K562 (cell line): Measurements from ENCODE around the gene MOB3B. TPM values are rescaled to one million over a fixed set of nuclear protein-coding genes. Genes with fewer than 3 reads are reported as not detected.

Experiments
- ATAC-seq: fragments of 200-7000 bp; cut with Tn5 transposase; 3 replicates; pipeline ENCODE4 v1.9.1; 2020; ENCODE audit warnings: moderate library complexity
- BruUV-seq: library from RNA; stranded (reverse); fragments of 400-500 nt; replicated peaks from 2 replicates; lab custom pipeline; 2021; lab: Mats Ljungman, UMichigan
- CTCF ChIA-PET: fragments of 300-600 bp; formaldehyde crosslinking; extraction: SDS; loops from one replicate; lab custom pipeline; 2021; ENCODE audit warnings: low intra/inter-chr PET ratio; lab: Yijun Ruan, JAX
- POLR2A ChIA-PET: fragments of 300-600, 350-650 bp; sonication (Branson Sonifier 250); formaldehyde crosslinking; extraction: SDS; loops from one replicate; lab custom pipeline; 2021; ENCODE audit warnings: antibody characterized with exemption, inconsistent platforms; lab: Yijun Ruan, JAX
- DNase-seq, 4 experiments: peaks; one replicate each; pipeline versions ENCODE4 v3.0.0 to v3.0.0-alpha.2; 2011 to 2018; ENCODE audit warnings: low spot score in 3 of 4, mixed read lengths in 3 of 4; ENCODE audit errors: extremely low read depth in 1 of 4
- FAIRE-seq: peaks from 2 replicates; lab custom pipeline; 2011; peaks lifted over from hg19 to GRCh38; lab: Jason Lieb, UNC
- H2AFZ ChIP-seq: 2 replicates; pipeline ENCODE4 v1.6.0; 2011; ENCODE audit warnings: low read depth, low read length, control low read depth, inconsistent platforms
- H3K27ac ChIP-seq: fragments of 200-600 bp; 3 replicates; pipeline ENCODE4 v1.8.0; 2011; ENCODE audit warnings: low read depth, mild to moderate bottlenecking, control low read depth, inconsistent platforms, low read length, moderate library complexity, mixed read lengths; ENCODE audit errors: extremely low read depth
- H3K27me3 ChIP-seq, 2 experiments: fragments of 300-600 bp in 1 of 2; 2 replicates in 1 of 2; 3 replicates in 1 of 2; pipeline versions ENCODE4 v1.6.0 to v1.8.0; 2011; ENCODE audit warnings: inconsistent platforms in 2 of 2, low read length in 2 of 2, mild to moderate bottlenecking in 1 of 2, mixed read lengths in 1 of 2, moderate library complexity in 1 of 2; ENCODE audit not compliant: control insufficient read depth in 2 of 2, insufficient read depth in 2 of 2
- H3K36me3 ChIP-seq: fragments of 300-600 bp; 3 replicates; pipeline ENCODE4 v1.8.0; 2011; ENCODE audit warnings: mild to moderate bottlenecking, low read length, inconsistent platforms; ENCODE audit not compliant: control insufficient read depth, insufficient read depth
- H3K4me1 ChIP-seq, 2 experiments: fragments of 200-600 bp in 1 of 2; replicated peaks in 1 of 2; 2 replicates in 1 of 2; 3 replicates in 1 of 2; pipeline versions ENCODE4 v1.5.1 to v1.8.0; 2011; ENCODE audit warnings: inconsistent platforms in 2 of 2, low read length in 2 of 2, mild to moderate bottlenecking in 1 of 2, mixed read lengths in 1 of 2, moderate library complexity in 1 of 2; ENCODE audit not compliant: control insufficient read depth in 2 of 2, insufficient read depth in 2 of 2
- H3K4me2 ChIP-seq: 2 replicates; pipeline ENCODE4 v1.6.1; 2011; ENCODE audit warnings: low read length, control low read depth, inconsistent platforms, mixed read lengths; ENCODE audit not compliant: insufficient read depth
- H3K4me3 ChIP-seq: fragments of 200-600 bp; sonication (generic), shearing (Covaris generic); 2 replicates; pipeline ENCODE4 v1.5.1; 2016; ENCODE audit warnings: control low read depth, inconsistent platforms
- H3K79me2 ChIP-seq: fragments of 200-600 bp; 3 replicates; pipeline ENCODE4 v1.8.0; 2011; ENCODE audit warnings: low read length, inconsistent platforms; ENCODE audit not compliant: control insufficient read depth, insufficient read depth
- H3K9ac ChIP-seq, 2 experiments: 2 replicates each; pipeline versions ENCODE4 v1.6.0 to v1.6.1; 2011; ENCODE audit warnings: low read depth in 2 of 2, low read length in 2 of 2, control low read depth in 1 of 2, inconsistent platforms in 1 of 2, mild to moderate bottlenecking in 1 of 2, mixed read lengths in 1 of 2; ENCODE audit not compliant: insufficient read depth in 1 of 2
- H3K9me1 ChIP-seq: one replicate; pipeline ENCODE4 v1.6.0; 2011; ENCODE audit warnings: inconsistent platforms, mild to moderate bottlenecking, low read length, moderate library complexity; ENCODE audit not compliant: control insufficient read depth, insufficient read depth
- H3K9me3 ChIP-seq: replicated peaks from 2 replicates; pipeline ENCODE4 v1.5.1; 2011; ENCODE audit warnings: low read depth, low read length, inconsistent platforms; ENCODE audit not compliant: control insufficient read depth, insufficient read depth
- H4K20me1 ChIP-seq: replicated peaks from 2 replicates; pipeline ENCODE4 v1.6.1; 2011; ENCODE audit warnings: low read length, inconsistent platforms, mixed read lengths; ENCODE audit not compliant: control insufficient read depth, insufficient read depth
- ARID1B ChIP-seq: fragments of 450-650 bp; IDR thresholded peaks from 2 replicates; pipeline ENCODE4 v1.6.1; 2016; ENCODE audit warnings: antibody characterized with exemption, mild to moderate bottlenecking, inconsistent platforms
- GATAD2A ChIP-seq: fragments of 450-650 bp; IDR thresholded peaks from 2 replicates; pipeline ENCODE4 v1.6.1; 2017
- HINFP ChIP-seq: fragments of 450-650 bp; conservative IDR thresholded peaks from 2 replicates; pipeline ENCODE4 v1.6.1; 2016; ENCODE audit warnings: missing genetic modification characterization, low read depth, mild to moderate bottlenecking, control low read depth, missing compliant biosample characterization
- JUN ChIP-seq, 2 experiments: sonication (generic) in 1 of 2; formaldehyde crosslinking in 1 of 2; IDR thresholded peaks; 2 replicates each; pipeline versions ENCODE4 v1.6.1 to v1.8.0; 2012 to 2022; ENCODE audit warnings: borderline replicate concordance in 2 of 2, mild to moderate bottlenecking in 2 of 2, improper control_type of control experiment in 1 of 2, low read depth in 1 of 2, low read length in 1 of 2, missing genetic modification reagents in 1 of 2
- MAZ ChIP-seq, 2 experiments: fragments of 450-650 bp in 1 of 2; sonication (generic) in 1 of 2; formaldehyde crosslinking; IDR thresholded peaks in 1 of 2; conservative IDR thresholded peaks in 1 of 2; 2 replicates each; pipeline versions ENCODE4 v1.4.0 to v1.5.0; 2020; ENCODE audit warnings: mild to moderate bottlenecking in 1 of 2, missing genetic modification reagents in 1 of 2
- MTA3 ChIP-seq: fragments of 450-650 bp; formaldehyde crosslinking; IDR thresholded peaks from 2 replicates; pipeline ENCODE4 v1.6.1; 2017; ENCODE audit warnings: mild to moderate bottlenecking, borderline replicate concordance
- NFE2 ChIP-seq: IDR thresholded peaks from 2 replicates; pipeline ENCODE4 v1.6.1; 2014; ENCODE audit warnings: antibody characterized with exemption, low read depth
- POLR3G ChIP-seq: IDR thresholded peaks from 2 replicates; pipeline ENCODE4 v1.6.1; 2011; ENCODE audit not compliant: insufficient read length, insufficient replicate concordance; ENCODE audit errors: extremely low read depth
- PTBP1 ChIP-seq: fragments of 200-400 bp; formaldehyde crosslinking; IDR thresholded peaks from 2 replicates; pipeline ENCODE4 v1.6.1; 2017; ENCODE audit warnings: low read depth, low read length
- SIRT6 ChIP-seq: IDR thresholded peaks from one replicate; pipeline ENCODE4 v1.6.1; 2012; ENCODE audit warnings: low read depth, mild to moderate bottlenecking, control low read depth, inconsistent platforms, low read length, moderate library complexity
- SMARCA4 ChIP-seq: fragments of 450-650 bp; IDR thresholded peaks from 2 replicates; pipeline ENCODE4 v1.6.1; 2016
- TBP ChIP-seq: optimal IDR thresholded peaks from 2 replicates; pipeline ENCODE3; 2011; ENCODE audit warnings: low read depth, low read length, improper control_type of control experiment
- TCF3 ChIP-seq: sonication (generic); formaldehyde crosslinking; IDR thresholded peaks from 2 replicates; pipeline ENCODE4 v1.4.0; 2020; ENCODE audit warnings: mild to moderate bottlenecking, missing genetic modification reagents
- THAP7 ChIP-seq: fragments of 250-450 bp; sonication (Bioruptor Pico); IDR thresholded peaks from 2 replicates; pipeline ENCODE4 v1.5.0; 2021
- TSHZ1 ChIP-seq: fragments of 250-450 bp; sonication (Bioruptor Pico); IDR thresholded peaks from 2 replicates; pipeline ENCODE4 v1.4.0; 2020; ENCODE audit warnings: mild to moderate bottlenecking, moderate library complexity
- ZBTB7A ChIP-seq: IDR thresholded peaks from 2 replicates; pipeline ENCODE4 v1.6.1; 2011; ENCODE audit warnings: low read depth, mild to moderate bottlenecking, low read length, moderate library complexity, borderline replicate concordance; ENCODE audit not compliant: control insufficient read depth
- ZC3H8 ChIP-seq: fragments of 450-650 bp; IDR thresholded peaks from 2 replicates; pipeline ENCODE4 v1.6.1; 2017
- ZNF282 ChIP-seq: sonication (generic); formaldehyde crosslinking; IDR thresholded peaks from 2 replicates; pipeline ENCODE4 v1.8.1; 2023; ENCODE audit warnings: missing genetic modification reagents
- WGBS: fragments of 100-300 bp; shearing (Covaris generic); methylation state at CpG from one replicate; pipeline ENCODE4 v1.1.6; 2016; ENCODE audit warnings: low coverage, mixed read lengths; ENCODE audit not compliant: insufficient coverage; ENCODE audit errors: missing lambda C conversion rate; 5-methylcytosine and 5-hydroxymethylcytosine counted together
- in situ Hi-C: fragments of 300-500 bp; cut with MboI; formaldehyde crosslinking; loops from 4 replicates; pipeline ENCODE4 v1.15.0; 2018; ENCODE audit warnings: inconsistent platforms, mixed read lengths
- intact Hi-C: fragments of 100-400 bp; cut with micrococcal nuclease; formaldehyde crosslinking; loops from 2 replicates; pipeline ENCODE4 v1.14.2; 2022
- polyA plus RNA-seq, 8 experiments: library from polyadenylated mRNA; depleted of rRNA in 4 of 8; stranded (reverse) in 5 of 8; unstranded in 3 of 8; fragments of >200 nt; fragmentation: Nextera tagmentation in 2 of 8; fragmentation: Illumina TruSeq in 1 of 8; extraction: Ambion mirVana in 2 of 8; extraction: Trizol in 1 of 8; gene quantifications; 2 replicates each; pipeline versions ENCODE4 v1.2.1 to v1.2.3, GENCODE V29; 2011 to 2014; ENCODE audit warnings: inconsistent platforms in 1 of 8, missing spikeins in 1 of 8
- total RNA-seq, 7 experiments: library from RNA; depleted of rRNA in 6 of 7; stranded (reverse); fragments of >200 nt in 6 of 7; fragmentation: Illumina TruSeq in 2 of 7; extraction: Trizol in 2 of 7; gene quantifications; 2 replicates each; pipeline versions ENCODE4 v1.2.1 to v1.2.3, GENCODE V29; 2011 to 2021; ENCODE audit warnings: low replicate concordance in 1 of 7

Gene MOB3B
- total and polyA plus RNA-seq, 9 of the 15 experiments (the other 6 are each of a cell fraction or from before 2014, with no cell fraction given), result 3.6 to 12.8 (median 7.2) TPM

GRCh38 chr9:27303219-27303618 is 226.4 kb downstream of the MOB3B start:
- H4K20me1 ChIP-seq, result no peaks in the 10 kb centered on the region
- WGBS, result 0% methylated on average over 2 of the region's 6 CpGs
- peak overlapping the region; percentile 75 for H3K27ac ChIP-seq
- no peaks in the 10 kb centered on the region for H3K9me1 ChIP-seq
- H3K79me2 ChIP-seq, result no peaks in the 10 kb centered on the region
- H3K4me3 ChIP-seq, result no peak overlapping the region
- H3K4me2 ChIP-seq, result peak overlapping the region; percentile 52
- in situ Hi-C loops (no loop called here), intact Hi-C loops (no loop called here)
- no TSS peak for BruUV-seq
- ATAC-seq (peak; percentile 99), FAIRE-seq (peak; percentile 79), DNase-seq (peak; percentile 35 to 78 (median 55))
- ChIA-PET CTCF (no interaction called here), POLR2A (no interaction called here)
- no peaks in the 10 kb centered on the region for H3K36me3 ChIP-seq
- H3K9me3 ChIP-seq, result no peaks in the 10 kb centered on the region
- H3K4me1 ChIP-seq, result no peaks in the 10 kb centered on the region; a peak in 2 of 5 replicates
- peak overlapping the region; percentile 87 for H2AFZ ChIP-seq
- H3K9ac ChIP-seq, result 0 out of 4 replicates have a peak overlapping the region, but pooled peaks of 1 of the 2 experiments have one; percentile 38
- no peaks in the 10 kb centered on the region for H3K27me3 ChIP-seq
- TF ChIP-seq ARID1B (peak; percentile 61), THAP7 (CRISPR knock-in tag) (no peak), ZNF282 (CRISPR knock-in tag) (no peak), SMARCA4 (peak; percentile 58; the same call in 1 of the 2 replicates), MTA3 (no peak), ZC3H8 (no peak), ZBTB7A (0 out of 2 replicates have a peak, but pooled peaks have one; percentile 25), POLR3G (no peak), GATAD2A (no peak), PTBP1 (no peak), NFE2 (peak; percentile 86), MAZ (CRISPR knock-in tag; conservative IDR thresholded peaks at IDR 0.05 in 1 of 2, IDR thresholded peaks at IDR 0.05 in 1 of 2) (no peak), HINFP (tag) (no peak), TCF3 (CRISPR knock-in tag) (peak; percentile 11; the same call in 1 of the 2 replicates), TBP (peak; percentile 29), TSHZ1 (no peak), SIRT6 (no peak), JUN (IDR thresholded peaks at IDR 0.05; ENCODE audit: borderline replicate concordance, low read depth, low read length) (peak; percentile 46; the same call in 1 of the 2 replicates), JUN (CRISPR knock-in tag; IDR thresholded peaks at IDR 0.05; ENCODE audit: borderline replicate concordance) (no peak)
